Calu3 (cell line): ENCODE data around the gene KDM2A. TPM values are rescaled to one million over a fixed set of nuclear protein-coding genes. Genes with fewer than 3 reads are reported as not detected.

Experiments
- BruUV-seq: library from RNA; stranded (reverse); fragments of 400-500 nt; replicated peaks from 2 replicates; lab custom pipeline; 2021; lab: Mats Ljungman, UMichigan
- CTCF ChIA-PET: fragments of 300-600 bp; sonication (Branson Sonifier 250); formaldehyde crosslinking; loops from one replicate; lab custom pipeline; 2022; ENCODE audit warnings: antibody characterized with exemption; lab: Charles Lee
- DNase-seq: peaks from one replicate; pipeline ENCODE4 v3.0.0; 2022
- H3K27ac Mint-ChIP-seq: one replicate; pipeline ENCODE4 v1.8.0; 2022; ENCODE audit warnings: mixed read lengths; ENCODE audit not compliant: unreplicated experiment
- H3K27me3 Mint-ChIP-seq: one replicate; pipeline ENCODE4 v1.8.0; 2022; ENCODE audit warnings: mixed read lengths; ENCODE audit not compliant: unreplicated experiment
- H3K36me3 Mint-ChIP-seq: one replicate; pipeline ENCODE4 v1.8.0; 2022; ENCODE audit warnings: mild to moderate bottlenecking, moderate library complexity, mixed read lengths; ENCODE audit not compliant: insufficient read depth, unreplicated experiment
- H3K4me1 Mint-ChIP-seq: one replicate; pipeline ENCODE4 v1.8.0; 2022; ENCODE audit warnings: mild to moderate bottlenecking, low read depth, mixed read lengths; ENCODE audit not compliant: unreplicated experiment
- H3K4me3 Mint-ChIP-seq: one replicate; pipeline ENCODE4 v1.8.0; 2022; ENCODE audit warnings: mild to moderate bottlenecking, low read depth, moderate library complexity, mixed read lengths; ENCODE audit not compliant: unreplicated experiment
- H3K9me3 Mint-ChIP-seq: one replicate; pipeline ENCODE4 v1.8.0; 2022; ENCODE audit warnings: low read depth, mixed read lengths; ENCODE audit not compliant: unreplicated experiment
- CTCF ChIP-seq: fragments of 200-600 bp; IDR thresholded peaks from one replicate; pipeline ENCODE4 v1.8.0; 2022; ENCODE audit warnings: antibody characterized with exemption; ENCODE audit not compliant: unreplicated experiment
- intact Hi-C: fragments of 100-400 bp; cut with micrococcal nuclease; formaldehyde crosslinking; loops from one replicate; pipeline ENCODE4 v1.10.0; 2022; ENCODE audit not compliant: unreplicated experiment
- total RNA-seq: library from RNA; stranded (reverse); gene quantifications from 2 replicates; pipeline ENCODE4 v1.2.3, GENCODE V29; 2022

The KDM2A gene
- total RNA-seq, 1 experiment from 2014 or later, result 73.2 TPM

GRCh38 chr11:67248653-67249052 is 129.6 kb downstream of the KDM2A start:
- peak; percentile 66 for DNase-seq
- BruUV-seq, result no TSS peak
- H3K27me3 Mint-ChIP-seq, result no peaks in the 10 kb centered on the region
- peaks cover 89% of the 10 kb centered on the region for H3K36me3 Mint-ChIP-seq
- peak overlapping the region; percentile 42 for H3K27ac Mint-ChIP-seq
- peaks cover 29% of the 10 kb centered on the region for H3K4me1 Mint-ChIP-seq
- H3K4me3 Mint-ChIP-seq, result peak overlapping the region; percentile 9
- no peak for TF ChIP-seq CTCF
- H3K9me3 Mint-ChIP-seq, result no peaks in the 10 kb centered on the region
- intact Hi-C loops, result loop anchor here (10.0 kb wide), 1 partner anchor 124 kb away; no protein-coding TSS in a partner anchor
- CTCF ChIA-PET, result interaction anchor here (1.2 kb wide), 1 partner anchor 9 kb away, joined by 3 read pairs; no protein-coding TSS in a partner anchor

GRCh38 chr11:67250059-67251043 is 131.3 kb downstream of the KDM2A start:
- H3K27ac Mint-ChIP-seq, result no peak overlapping the region
- CTCF ChIA-PET, result no interaction called here

GRCh38 chr11:67251841-67252240 is 132.8 kb downstream of the KDM2A start:
- intact Hi-C loops, result no loop called here
- Mint-ChIP-seq H3K27me3 (no peaks in the 10 kb centered on the region), H3K9me3 (no peaks in the 10 kb centered on the region), H3K36me3 (peaks cover 84% of the 10 kb centered on the region), H3K27ac (no peak overlapping the region), H3K4me1 (peaks cover 28% of the 10 kb centered on the region), H3K4me3 (no peak overlapping the region)
- no peak for DNase-seq
- CTCF ChIA-PET, result no interaction called here
- BruUV-seq, result no TSS peak
- TF ChIP-seq CTCF, result no peak

More at GRCh38 chr11:67250059-67251043, 131.3 kb downstream of the KDM2A start:
- Mint-ChIP-seq H3K36me3 (peaks cover 87% of the 10 kb centered on the region), H3K4me3 (no peak overlapping the region), H3K27me3 (no peaks in the 10 kb centered on the region), H3K9me3 (no peaks in the 10 kb centered on the region), H3K4me1 (peaks cover 28% of the 10 kb centered on the region)
- no peak for DNase-seq
- intact Hi-C loops, result no loop called here
- TF ChIP-seq CTCF, result no peak
- no TSS peak for BruUV-seq

GRCh38 chr11:67252831-67253239 is 133.8 kb downstream of the KDM2A start:
- Mint-ChIP-seq H3K36me3 (peaks cover 79% of the 10 kb centered on the region), H3K4me3 (no peak overlapping the region), H3K27ac (no peak overlapping the region), H3K4me1 (peaks cover 26% of the 10 kb centered on the region), H3K9me3 (no peaks in the 10 kb centered on the region), H3K27me3 (no peaks in the 10 kb centered on the region)
- peak; percentile 26 for DNase-seq
- TF ChIP-seq CTCF, result no peak
- CTCF ChIA-PET, result interaction anchor here (0.6 to 1.5 kb wide), 3 partner anchors 26 to 79 kb away, joined by 3 to 4 read pairs (median 4); no protein-coding TSS in a partner anchor
- BruUV-seq, result no TSS peak
- intact Hi-C loops, result no loop called here
